GM03348 (cell line): ENCODE data around the gene TNFAIP1.
A peak's percentile ranks its signal among the peaks of the same experiment; 100 is the strongest.

Source experiments
- DNase-seq: peaks from one replicate; pipeline ENCODE4 v3.0.0; 2012; ENCODE audit warnings: low spot score

The TNFAIP1 gene

DNA sequence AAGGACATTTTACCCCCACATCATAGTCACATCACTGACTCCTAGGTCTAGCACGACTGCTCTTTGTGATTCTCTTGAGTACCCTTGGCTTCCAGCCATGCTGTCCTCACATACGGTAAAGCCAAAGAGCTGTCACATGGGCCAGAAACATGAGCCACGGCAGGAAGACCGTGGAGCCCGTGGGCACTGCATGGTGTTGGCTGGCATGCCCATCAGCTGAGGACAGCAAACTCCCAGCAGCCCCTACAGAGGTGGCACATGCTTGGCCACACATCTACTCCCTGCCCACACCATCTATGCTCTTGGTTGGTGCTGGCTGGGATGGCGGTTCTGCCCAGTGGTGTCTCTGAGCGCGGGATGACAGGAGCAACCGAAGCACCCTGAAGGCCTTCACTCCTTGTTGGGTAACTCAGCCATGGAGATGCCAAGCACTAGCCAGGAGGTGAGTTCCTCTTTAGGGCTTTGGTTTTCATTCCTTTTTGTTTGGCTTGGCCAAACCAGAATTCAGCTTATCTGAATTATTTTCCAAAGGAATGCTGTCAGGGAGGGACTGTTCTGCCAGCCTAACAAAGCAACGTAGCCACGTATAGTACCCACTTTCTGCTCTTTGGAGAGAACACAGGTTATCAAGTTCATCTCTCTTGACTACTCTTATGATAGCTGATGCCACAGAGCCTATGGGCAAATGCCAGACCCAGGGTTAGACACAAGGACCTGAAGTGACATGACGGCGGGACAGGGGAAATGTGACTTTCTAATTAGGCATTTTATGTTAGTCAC is 10.0 kb downstream of the TNFAIP1 start:
- no peak for DNase-seq

DNA sequence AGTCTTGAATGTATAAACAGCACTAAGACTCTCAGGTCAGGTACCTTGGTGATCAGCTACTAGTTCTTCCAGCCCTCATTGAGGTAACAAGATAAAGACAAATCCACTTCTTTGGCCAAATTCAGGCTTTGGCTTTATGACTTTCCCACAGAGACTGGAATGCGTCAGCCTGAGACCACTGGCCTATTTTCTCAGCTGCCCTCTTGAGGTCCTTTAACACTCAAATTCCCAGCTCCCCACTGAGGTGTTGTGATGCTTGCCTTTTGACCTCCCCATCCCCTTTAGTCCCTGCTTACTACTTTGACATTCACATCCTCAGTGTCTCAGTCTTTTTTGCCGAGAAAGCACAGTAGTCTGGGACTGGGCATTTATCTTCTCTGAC is 10.6 kb downstream of the TNFAIP1 start:
- DNase-seq = no peak

DNA sequence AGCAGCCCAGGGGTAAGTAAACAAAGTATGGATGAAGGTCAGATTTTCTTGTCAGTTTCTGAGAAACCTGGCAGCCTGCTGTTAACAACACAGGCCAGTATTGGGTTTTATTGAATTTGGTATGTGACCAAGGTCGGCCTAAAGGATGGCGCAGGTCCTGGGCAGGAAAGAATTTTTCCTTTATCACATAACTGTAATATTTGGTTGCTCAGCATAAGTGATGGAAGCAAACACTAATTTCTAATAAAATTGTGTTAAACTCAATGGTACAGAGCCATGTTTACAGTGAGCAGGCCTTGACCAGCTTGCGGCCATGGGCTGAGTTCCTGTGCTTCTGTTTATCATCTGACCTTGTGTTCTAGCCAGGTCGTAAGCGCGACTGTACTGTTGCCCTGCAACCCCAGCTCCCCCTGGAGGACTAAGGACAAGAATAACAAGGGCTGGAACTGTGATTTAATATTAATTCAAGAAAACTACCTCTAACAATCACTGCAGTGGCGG is 11.2 kb downstream of the TNFAIP1 start:
- no peak for DNase-seq

- DNase-seq = peak; percentile 83
Observed at GRCh38 chr17:28347261-28347891, 11.8 kb downstream of the TNFAIP1 start.

GRCh38 chr17:28348979-28349378 is 13.4 kb downstream of the TNFAIP1 start:
- no peak for DNase-seq

GRCh38 chr17:28350271-28350670 is 14.7 kb downstream of the TNFAIP1 start:
- DNase-seq = no peak

GRCh38 chr17:28357061-28357900 is 21.7 kb downstream of the TNFAIP1 start, which contains the start of gene POLDIP2:
Gene POLDIP2 (minus strand): TSS chr17:28357527. CDS start chr17:28357448, 79 bp downstream.
- DNase-seq = peak; percentile 98

- DNase-seq = no peak
Observed at GRCh38 chr17:28357901-28358197, 22.3 kb downstream of the TNFAIP1 start.

DNA sequence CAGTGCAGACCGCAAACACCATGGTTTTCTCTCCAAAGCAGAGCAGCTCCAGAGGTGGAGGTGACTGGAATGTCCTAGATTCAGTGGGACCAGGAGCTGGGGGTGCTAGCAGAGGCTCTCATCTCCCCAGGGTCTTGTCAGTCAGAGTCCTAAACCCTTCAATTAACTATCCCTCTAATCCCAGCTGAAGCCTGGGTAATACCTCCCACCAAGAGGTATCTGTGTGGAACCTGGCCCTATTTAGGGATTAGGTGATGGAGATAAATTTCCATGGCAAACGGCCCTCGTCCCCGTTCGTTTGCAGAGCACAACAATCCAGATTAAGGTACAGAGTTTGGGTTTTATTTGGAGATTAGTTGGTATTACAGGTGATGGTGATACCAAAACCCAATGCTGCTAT is 27.6 kb downstream of the TNFAIP1 start:
- DNase-seq = no peak

GRCh38 chr17:28363776-28364650 is 28.5 kb downstream of the TNFAIP1 start:
- no peak for DNase-seq

GRCh38 chr17:28364665-28365363 is 29.3 kb downstream of the TNFAIP1 start, which contains the start of gene SEBOX:
Gene SEBOX (minus strand): TSS chr17:28365199. CDS start chr17:28365151, 48 bp downstream.
- no peak for DNase-seq

GRCh38 chr17:28365487-28365886 is 29.9 kb downstream of the TNFAIP1 start:
- DNase-seq = no peak

GRCh38 chr17:28366605-28367004 is 31.0 kb downstream of the TNFAIP1 start:
- no peak for DNase-seq

GRCh38 chr17:28367641-28368305 is 32.2 kb downstream of the TNFAIP1 start:
- DNase-seq = no peak

GRCh38 chr17:28368306-28368831 is 32.8 kb downstream of the TNFAIP1 start:
- no peak for DNase-seq

DNA sequence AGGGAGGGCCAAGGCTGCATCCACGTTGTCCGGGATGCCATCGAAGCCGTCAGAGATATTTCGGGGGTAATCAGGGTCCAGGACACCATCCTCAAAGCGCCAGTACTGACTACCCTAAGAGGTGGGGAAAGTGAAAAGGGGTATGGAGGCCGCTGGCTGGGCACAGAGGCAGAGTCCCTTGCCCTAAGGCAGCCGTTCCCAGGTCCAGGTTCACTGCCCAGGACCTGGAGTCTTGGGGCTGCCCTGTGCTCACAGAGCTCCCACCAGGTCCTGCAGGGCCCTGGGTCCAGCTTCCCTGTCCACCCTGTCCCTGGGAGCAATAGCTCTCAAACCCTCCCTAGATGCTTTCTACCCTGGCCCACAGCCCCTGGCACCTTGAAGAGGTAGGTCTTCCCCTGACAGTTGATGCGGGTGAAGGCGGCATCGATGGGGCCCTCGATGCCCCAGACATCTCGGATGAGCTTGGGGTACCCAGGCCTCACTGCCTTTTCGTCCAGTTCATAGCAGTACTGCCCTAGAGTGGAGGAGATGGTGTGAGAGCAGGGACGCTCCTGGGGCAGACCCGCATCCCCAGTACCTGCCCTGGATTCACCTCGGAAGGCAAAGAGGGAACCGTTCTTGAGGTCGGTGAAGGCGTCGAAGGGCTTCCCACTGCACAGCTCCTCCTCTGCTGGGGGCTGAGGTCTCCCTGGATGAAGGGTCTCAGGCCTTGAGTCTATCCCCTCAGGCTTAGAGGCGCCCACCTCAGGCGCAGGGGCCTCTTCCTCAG is 33.5 kb downstream of the TNFAIP1 start:
- DNase-seq = no peak

DNA sequence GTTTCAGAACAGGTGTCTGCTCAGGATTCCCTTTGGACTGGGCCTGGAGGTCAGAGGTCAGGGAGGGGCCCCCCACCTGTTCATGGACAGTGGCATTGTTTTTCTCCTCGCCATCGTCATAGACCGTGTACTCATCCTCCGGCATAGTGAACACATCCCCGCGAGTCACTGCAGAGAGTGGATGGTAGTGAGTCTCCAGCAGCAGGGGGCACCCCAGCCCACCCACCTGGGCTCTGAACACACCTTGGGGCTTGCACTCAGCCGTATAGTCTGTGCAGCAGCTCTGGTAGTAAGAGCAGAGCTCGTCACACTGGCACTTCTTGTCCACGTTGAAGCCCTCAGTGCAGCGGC is 34.1 kb downstream of the TNFAIP1 start:
- DNase-seq = no peak

DNA sequence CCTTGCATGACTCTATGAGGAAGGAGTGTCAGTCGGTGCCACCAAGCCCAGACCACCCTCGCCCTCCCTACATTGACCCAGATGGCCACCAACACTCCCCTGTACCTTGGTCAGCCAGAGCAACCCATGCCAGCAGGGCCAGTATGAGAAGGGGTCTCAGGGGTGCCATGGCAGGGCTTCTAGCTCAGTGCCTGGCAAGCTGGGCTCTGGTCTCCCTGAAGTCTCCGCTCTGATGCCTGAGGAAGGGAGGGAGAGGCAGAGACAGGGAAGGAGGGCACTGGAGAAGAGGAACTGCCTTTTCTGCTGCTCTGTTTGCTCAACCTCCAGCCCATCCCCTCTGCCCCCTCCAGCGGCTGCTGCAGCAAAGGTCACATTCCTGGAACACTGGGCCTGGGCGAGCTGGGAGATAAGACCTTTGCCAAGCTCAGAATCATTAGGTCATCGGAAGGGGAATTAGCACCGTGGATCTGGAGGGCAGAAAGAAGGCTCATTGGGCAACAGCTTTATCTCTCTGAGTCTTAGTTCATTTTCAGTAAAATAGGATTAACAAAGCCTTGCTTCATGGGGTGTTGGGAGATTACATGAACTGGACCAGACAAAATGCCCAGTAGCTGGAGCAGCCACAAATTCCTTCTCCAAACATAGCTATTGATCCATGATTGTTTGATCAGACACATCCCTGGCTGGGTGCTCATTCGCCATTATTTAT is 34.6 kb downstream of the TNFAIP1 start, which contains the start of gene VTN:
Gene VTN (minus strand): TSS at position 273 of the 709 bp plus-strand sequence. CDS start 104 bp downstream, at position 169.
- DNase-seq = no peak

- DNase-seq = no peak
Observed at GRCh38 chr17:28370744-28371103, 35.2 kb downstream of the TNFAIP1 start.
